Osteocyte (in vitro differentiated cells): ENCODE measurements around the gene IQCH. TPM values are rescaled to one million over a fixed set of nuclear protein-coding genes. Genes with fewer than 3 reads are reported as not detected.

Experiments used
- DNase-seq: peaks from one replicate; pipeline ENCODE4 v3.0.0; 2021; ENCODE audit warnings: mixed read lengths; ENCODE audit not compliant: unreplicated experiment; ENCODE audit errors: extremely low spot score
- H3K27ac Mint-ChIP-seq: one replicate; pipeline ENCODE4 v1.8.0; 2021; ENCODE audit warnings: mild to moderate bottlenecking, mixed read lengths; ENCODE audit not compliant: unreplicated experiment
- H3K27me3 Mint-ChIP-seq: one replicate; pipeline ENCODE4 v1.8.0; 2021; ENCODE audit warnings: mixed read lengths; ENCODE audit not compliant: unreplicated experiment
- H3K36me3 Mint-ChIP-seq: one replicate; pipeline ENCODE4 v1.8.0; 2021; ENCODE audit warnings: mixed read lengths; ENCODE audit not compliant: unreplicated experiment
- H3K4me1 Mint-ChIP-seq: one replicate; pipeline ENCODE4 v1.8.0; 2021; ENCODE audit warnings: mixed read lengths; ENCODE audit not compliant: unreplicated experiment
- H3K4me3 Mint-ChIP-seq: one replicate; pipeline ENCODE4 v1.8.0; 2021; ENCODE audit warnings: mild to moderate bottlenecking, moderate library complexity, mixed read lengths; ENCODE audit not compliant: unreplicated experiment
- H3K9me3 Mint-ChIP-seq: one replicate; pipeline ENCODE4 v1.8.0; 2021; ENCODE audit warnings: mixed read lengths; ENCODE audit not compliant: unreplicated experiment
- CTCF ChIP-seq: fragments of 200-600 bp; sonication (generic); IDR thresholded peaks from 2 replicates; pipeline ENCODE4 v1.5.0; 2021; ENCODE audit warnings: antibody characterized with exemption, mild to moderate bottlenecking, moderate library complexity
- total RNA-seq: library from RNA; stranded (reverse); gene quantifications from 2 replicates; pipeline ENCODE4 v1.2.1, GENCODE V29; 2021

Gene IQCH
- total RNA-seq, 1 donor from 2014 or later: 2.0 TPM

- H3K27me3 Mint-ChIP-seq: no peaks in the 10 kb centered on the region
- no peaks in the 10 kb centered on the region for H3K9me3 Mint-ChIP-seq
- no peaks in the 10 kb centered on the region for H3K36me3 Mint-ChIP-seq
- H3K4me3 Mint-ChIP-seq: no peak overlapping the region
- no peak for DNase-seq
- peaks cover 30% of the 10 kb centered on the region for H3K4me1 Mint-ChIP-seq
- TF ChIP-seq CTCF: no peak
- peak overlapping the region; percentile 61 for H3K27ac Mint-ChIP-seq
These were observed 50.9 kb downstream of the IQCH start for GRCh38 chr15:67305506-67305905.

DNA sequence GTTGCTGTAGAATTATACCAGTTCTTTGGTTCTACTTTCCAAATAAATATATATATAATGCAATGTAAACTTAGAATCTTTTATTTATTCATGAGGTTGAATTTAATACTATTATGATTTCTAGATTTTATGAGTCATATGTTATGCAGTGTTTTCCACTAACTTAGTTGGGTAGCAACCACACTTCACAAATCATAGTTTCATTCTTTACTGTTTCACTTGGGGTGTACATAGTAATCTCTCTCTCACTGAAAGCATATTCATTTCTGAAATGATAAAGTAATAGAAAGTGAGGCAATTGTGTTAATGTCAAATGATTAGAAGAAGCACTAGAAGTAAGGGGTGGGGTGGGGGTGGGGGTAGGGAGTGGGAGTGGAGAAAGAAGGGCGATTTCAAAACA, 52.6 kb downstream of the IQCH start:
- H3K27me3 Mint-ChIP-seq: no peaks in the 10 kb centered on the region
- H3K9me3 Mint-ChIP-seq: no peaks in the 10 kb centered on the region
- no peak overlapping the region for H3K27ac Mint-ChIP-seq
- H3K4me1 Mint-ChIP-seq: peaks cover 30% of the 10 kb centered on the region
- DNase-seq: no peak
- TF ChIP-seq CTCF: no peak
- no peaks in the 10 kb centered on the region for H3K36me3 Mint-ChIP-seq
- no peak overlapping the region for H3K4me3 Mint-ChIP-seq

GRCh38 chr15:67307889-67308597, 53.5 kb downstream of the IQCH start:
- Mint-ChIP-seq H3K4me3 (no peak overlapping the region), H3K4me1 (peaks cover 30% of the 10 kb centered on the region), H3K27me3 (no peaks in the 10 kb centered on the region), H3K27ac (no peak overlapping the region), H3K9me3 (no peaks in the 10 kb centered on the region), H3K36me3 (no peaks in the 10 kb centered on the region)
- DNase-seq: no peak
- TF ChIP-seq CTCF: no peak

GRCh38 chr15:67311731-67312130, 57.1 kb downstream of the IQCH start:
- H3K36me3 Mint-ChIP-seq: no peaks in the 10 kb centered on the region
- no peak overlapping the region for H3K4me3 Mint-ChIP-seq
- peaks cover under 1% of the 10 kb centered on the region for H3K27me3 Mint-ChIP-seq
- peaks cover 11% of the 10 kb centered on the region for H3K4me1 Mint-ChIP-seq
- no peaks in the 10 kb centered on the region for H3K9me3 Mint-ChIP-seq
- no peak for TF ChIP-seq CTCF
- no peak overlapping the region for H3K27ac Mint-ChIP-seq
- DNase-seq: no peak

DNA sequence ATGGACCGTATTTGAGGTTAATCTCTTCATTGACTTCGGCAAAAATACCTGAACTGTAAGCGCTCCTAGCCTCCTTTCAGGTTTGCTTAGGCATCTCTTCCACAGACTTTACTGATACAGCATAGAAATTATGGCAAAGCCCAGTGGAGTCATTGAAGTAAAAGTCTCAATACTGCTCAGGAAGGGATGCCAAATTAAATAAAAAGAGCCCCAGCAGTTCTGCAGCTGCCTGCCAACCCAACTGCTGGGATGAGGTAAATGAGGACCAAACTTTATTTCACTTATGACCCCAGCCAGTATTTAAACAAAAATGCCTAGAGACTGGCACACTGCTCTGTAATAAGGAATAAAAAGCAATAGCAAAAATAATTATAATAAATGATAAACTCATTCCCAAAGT, 65.4 kb downstream of the IQCH start:
- H3K27ac Mint-ChIP-seq: no peak overlapping the region
- H3K4me3 Mint-ChIP-seq: no peak overlapping the region
- peaks cover 5% of the 10 kb centered on the region for H3K9me3 Mint-ChIP-seq
- no peak for TF ChIP-seq CTCF
- no peak for DNase-seq
- no peaks in the 10 kb centered on the region for H3K4me1 Mint-ChIP-seq
- H3K36me3 Mint-ChIP-seq: peaks cover 1% of the 10 kb centered on the region
- H3K27me3 Mint-ChIP-seq: peaks cover 12% of the 10 kb centered on the region
